T-helper 2 cell treated with Interferon-gamma antibody and Interleukin-4, amounts not matched to agents 5 μg/mL and 100 μg/mL, for 36 hours (primary cell): ENCODE results near the gene MED7.
A peak's percentile ranks its signal among the peaks of the same experiment; 100 is the strongest.

Experiments
- DNase-seq: peaks from one replicate; pipeline ENCODE4 v3.0.0; 2021; ENCODE audit warnings: low spot score
- H3K27ac Mint-ChIP-seq: one replicate; pipeline ENCODE4 v1.8.0; 2021; ENCODE audit warnings: mild to moderate bottlenecking, mixed read lengths
- H3K27me3 Mint-ChIP-seq: one replicate; pipeline ENCODE4 v1.8.0; 2021; ENCODE audit warnings: low read depth, mixed read lengths
- H3K36me3 Mint-ChIP-seq: one replicate; pipeline ENCODE4 v1.8.0; 2021; ENCODE audit warnings: low read depth, mixed read lengths
- H3K4me1 Mint-ChIP-seq: one replicate; pipeline ENCODE4 v1.8.0; 2021; ENCODE audit warnings: low read depth, mixed read lengths
- H3K4me3 Mint-ChIP-seq: one replicate; pipeline ENCODE4 v1.8.0; 2022; ENCODE audit warnings: mild to moderate bottlenecking, moderate library complexity, mixed read lengths
- H3K9me3 Mint-ChIP-seq: one replicate; pipeline ENCODE4 v1.8.0; 2021; ENCODE audit warnings: mixed read lengths

The MED7 gene

GRCh38 chr5:157106630-157107461, 35.8 kb downstream of the MED7 start:
- no peaks in the 10 kb centered on the region for H3K27me3 Mint-ChIP-seq
- H3K9me3 Mint-ChIP-seq, result no peaks in the 10 kb centered on the region
- H3K4me1 Mint-ChIP-seq, result peaks cover 49% of the 10 kb centered on the region
- peak overlapping the region; percentile 58 for H3K27ac Mint-ChIP-seq
- peak; percentile 43 for DNase-seq
- H3K36me3 Mint-ChIP-seq, result peaks cover 49% of the 10 kb centered on the region
- peak overlapping the region; percentile 92 for H3K4me3 Mint-ChIP-seq

GRCh38 chr5:157100140-157100679, 42.5 kb downstream of the MED7 start:
- DNase-seq, result peak; percentile 65
- H3K36me3 Mint-ChIP-seq, result peaks cover 59% of the 10 kb centered on the region

GRCh38 chr5:157088342-157088990, 54.2 kb downstream of the MED7 start:
- H3K9me3 Mint-ChIP-seq, result no peaks in the 10 kb centered on the region
- H3K4me3 Mint-ChIP-seq, result no peak overlapping the region
- peaks cover 73% of the 10 kb centered on the region for H3K36me3 Mint-ChIP-seq
- H3K27me3 Mint-ChIP-seq, result no peaks in the 10 kb centered on the region
- peaks cover 5% of the 10 kb centered on the region for H3K4me1 Mint-ChIP-seq
- no peak for DNase-seq
- H3K27ac Mint-ChIP-seq, result no peak overlapping the region

More at GRCh38 chr5:157100140-157100679, 42.5 kb downstream of the MED7 start:
- Mint-ChIP-seq H3K4me3 (peak overlapping the region; percentile 2), H3K4me1 (peaks cover 24% of the 10 kb centered on the region), H3K9me3 (no peaks in the 10 kb centered on the region), H3K27me3 (no peaks in the 10 kb centered on the region), H3K27ac (peak overlapping the region; percentile 73)
